OCI-LY3 (cell line): ENCODE results near the gene HRH3.

ENCODE experiments used
- H2AFZ ChIP-seq: fragments of 200-600, 300-600 bp; shearing (Covaris generic); 2 replicates; pipeline ENCODE4 v1.6.0; 2014; ENCODE audit warnings: antibody characterized with exemption, low read depth, low read length
- H3K27ac ChIP-seq: fragments of 200-600, 300-600 bp; sonication (generic); 2 replicates; pipeline ENCODE4 v1.5.1; 2014; ENCODE audit warnings: mild to moderate bottlenecking, low read length, moderate library complexity, mixed read lengths
- H3K27me3 ChIP-seq: fragments of 200-600, 300-600 bp; sonication (generic); 2 replicates; pipeline ENCODE4 v1.6.1; 2014; ENCODE audit warnings: low read depth, low read length, mixed read lengths
- H3K36me3 ChIP-seq: fragments of 200-600, 300-600 bp; sonication (generic); replicated peaks from 2 replicates; pipeline ENCODE3; 2014; ENCODE audit warnings: low read depth, low read length, mixed read lengths
- H3K4me1 ChIP-seq: fragments of 300-600, 200-600 bp; sonication (generic); 2 replicates; pipeline ENCODE4 v1.6.1; 2014; ENCODE audit warnings: low read length, mixed read lengths
- H3K4me2 ChIP-seq: fragments of 200-600, 300-600 bp; sonication (generic); 2 replicates; pipeline ENCODE4 v1.6.1; 2014; ENCODE audit warnings: low read length, mixed read lengths
- H3K4me3 ChIP-seq: fragments of 300-600, 200-600 bp; sonication (generic); 2 replicates; pipeline ENCODE4 v1.5.1; 2014; ENCODE audit warnings: antibody characterized with exemption, mild to moderate bottlenecking, low read length, moderate library complexity
- H3K79me2 ChIP-seq: fragments of 300-600, 200-600 bp; shearing (Covaris generic); 2 replicates; pipeline ENCODE4 v1.6.1; 2014; ENCODE audit warnings: mild to moderate bottlenecking, low read length, mixed read lengths
- H3K9ac ChIP-seq: fragments of 300-600, 200-600 bp; shearing (Covaris generic); 2 replicates; pipeline ENCODE4 v1.6.0; 2014; ENCODE audit warnings: mild to moderate bottlenecking, low read length, moderate library complexity
- H3K9me3 ChIP-seq: fragments of 200-600, 300-600 bp; shearing (Covaris generic); 2 replicates; pipeline ENCODE4 v1.6.1; 2014; ENCODE audit warnings: low read length, mixed read lengths; ENCODE audit not compliant: insufficient read depth
- H4K20me1 ChIP-seq: fragments of 200-600, 300-600 bp; sonication (generic); 2 replicates; pipeline ENCODE4 v1.6.1; 2016; ENCODE audit warnings: low read length, mixed read lengths; ENCODE audit not compliant: insufficient read depth
- EZH2phosphoT487 ChIP-seq: fragments of 200-600 bp; shearing (Covaris generic); IDR thresholded peaks from 2 replicates; pipeline ENCODE4 v1.6.1; 2018; ENCODE audit warnings: antibody characterized with exemption, mixed run types, low read depth
- TF ChIP-seq, protein P1 (sequence below): fragments of 200-600, 300-600 bp; sonication (generic); IDR thresholded peaks from 2 replicates; pipeline ENCODE4 v1.5.1; 2014; ENCODE audit warnings: antibody characterized with exemption, low read length, low read depth

HRH3 gene

DNA sequence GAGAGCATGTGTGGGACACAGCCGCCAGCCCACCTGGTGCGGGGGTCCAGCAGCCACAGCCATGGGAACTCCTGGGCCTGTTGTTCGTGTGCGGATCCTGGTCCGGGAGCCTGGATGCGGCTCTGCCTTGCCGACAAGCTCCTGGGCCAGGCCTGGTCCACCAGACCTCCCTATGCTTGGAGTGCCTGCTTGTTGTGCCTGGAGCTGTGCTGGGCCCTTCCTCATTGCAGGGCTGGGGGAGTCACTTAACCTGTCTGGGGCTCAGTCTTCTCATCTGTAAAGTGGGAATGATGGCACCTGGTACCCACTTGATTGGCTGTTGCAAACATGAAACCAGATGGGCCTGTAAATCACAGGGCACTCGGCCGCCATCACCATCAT, 15.7 kb upstream of the HRH3 start:
- Histone ChIP-seq H3K9ac (no peak overlapping the region), H4K20me1 (peaks cover 13% of the 10 kb centered on the region; the same call in 1 of the 2 replicates)
- TF ChIP-seq, protein P1, sequence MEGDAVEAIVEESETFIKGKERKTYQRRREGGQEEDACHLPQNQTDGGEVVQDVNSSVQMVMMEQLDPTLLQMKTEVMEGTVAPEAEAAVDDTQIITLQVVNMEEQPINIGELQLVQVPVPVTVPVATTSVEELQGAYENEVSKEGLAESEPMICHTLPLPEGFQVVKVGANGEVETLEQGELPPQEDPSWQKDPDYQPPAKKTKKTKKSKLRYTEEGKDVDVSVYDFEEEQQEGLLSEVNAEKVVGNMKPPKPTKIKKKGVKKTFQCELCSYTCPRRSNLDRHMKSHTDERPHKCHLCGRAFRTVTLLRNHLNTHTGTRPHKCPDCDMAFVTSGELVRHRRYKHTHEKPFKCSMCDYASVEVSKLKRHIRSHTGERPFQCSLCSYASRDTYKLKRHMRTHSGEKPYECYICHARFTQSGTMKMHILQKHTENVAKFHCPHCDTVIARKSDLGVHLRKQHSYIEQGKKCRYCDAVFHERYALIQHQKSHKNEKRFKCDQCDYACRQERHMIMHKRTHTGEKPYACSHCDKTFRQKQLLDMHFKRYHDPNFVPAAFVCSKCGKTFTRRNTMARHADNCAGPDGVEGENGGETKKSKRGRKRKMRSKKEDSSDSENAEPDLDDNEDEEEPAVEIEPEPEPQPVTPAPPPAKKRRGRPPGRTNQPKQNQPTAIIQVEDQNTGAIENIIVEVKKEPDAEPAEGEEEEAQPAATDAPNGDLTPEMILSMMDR: no peak
- no peak for TF ChIP-seq EZH2phosphoT487

DNA sequence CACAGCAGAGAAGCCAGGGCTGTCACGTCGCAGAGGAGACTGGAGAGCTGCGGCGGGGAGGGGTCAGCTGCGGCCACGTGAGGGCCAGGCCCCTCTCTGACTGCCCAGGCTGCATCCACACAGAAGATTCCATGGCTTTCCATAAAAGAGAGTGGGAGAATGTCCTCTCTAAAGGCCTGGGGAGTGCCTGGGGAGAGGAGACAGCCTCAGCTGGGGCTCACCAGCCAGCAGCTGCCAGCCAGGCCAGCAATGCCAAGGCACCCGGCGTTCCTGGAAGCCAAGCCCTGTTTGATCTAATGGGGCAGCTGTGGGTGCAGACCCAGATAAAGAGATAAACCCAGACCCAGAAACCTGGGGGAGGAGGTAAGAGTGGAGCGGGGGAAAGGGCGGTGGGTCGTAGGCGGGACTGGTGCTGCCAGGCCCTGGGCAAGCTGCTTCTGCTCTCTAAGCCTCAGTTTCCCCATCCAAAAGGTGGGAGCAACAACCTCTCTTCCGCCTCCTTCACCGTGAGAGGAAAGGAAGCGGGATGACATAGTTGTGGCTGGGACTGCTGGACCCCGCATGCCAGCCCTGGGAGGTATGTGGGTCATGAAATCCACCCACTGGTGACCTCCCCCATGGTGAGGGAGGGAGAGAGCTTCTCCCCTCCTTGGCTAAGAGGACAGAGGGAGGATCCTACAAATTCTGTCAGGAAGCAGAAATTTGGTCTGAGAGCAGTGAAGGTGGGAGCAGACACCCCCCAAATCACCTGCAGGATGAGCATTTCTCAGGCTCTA, 15.1 kb upstream of the HRH3 start:
- H4K20me1 ChIP-seq: peaks cover 8% of the 10 kb centered on the region; the same call in 1 of the 2 replicates
- no peak overlapping the region for H2AFZ ChIP-seq
- peaks cover 14% of the 10 kb centered on the region for H3K79me2 ChIP-seq
- no peak overlapping the region for H3K4me3 ChIP-seq
- no peak overlapping the region for H3K9ac ChIP-seq
- TF ChIP-seq EZH2phosphoT487: no peak
- TF ChIP-seq, protein P1: no peak
- no peaks in the 10 kb centered on the region for H3K27me3 ChIP-seq
- H3K36me3 ChIP-seq: no peaks in the 10 kb centered on the region
- H3K4me2 ChIP-seq: no peak overlapping the region
- H3K4me1 ChIP-seq: peaks cover 10% of the 10 kb centered on the region
- H3K27ac ChIP-seq: no peak overlapping the region
- H3K9me3 ChIP-seq: no peaks in the 10 kb centered on the region

More for the DNA sequence above, 15.7 kb upstream of the HRH3 start:
- Histone ChIP-seq H2AFZ (no peak overlapping the region), H3K4me1 (peaks cover 10% of the 10 kb centered on the region), H3K9me3 (no peaks in the 10 kb centered on the region), H3K4me2 (no peak overlapping the region), H3K36me3 (peaks cover 3% of the 10 kb centered on the region), H3K4me3 (no peak overlapping the region), H3K27ac (no peak overlapping the region), H3K79me2 (peaks cover 20% of the 10 kb centered on the region), H3K27me3 (no peaks in the 10 kb centered on the region)

DNA sequence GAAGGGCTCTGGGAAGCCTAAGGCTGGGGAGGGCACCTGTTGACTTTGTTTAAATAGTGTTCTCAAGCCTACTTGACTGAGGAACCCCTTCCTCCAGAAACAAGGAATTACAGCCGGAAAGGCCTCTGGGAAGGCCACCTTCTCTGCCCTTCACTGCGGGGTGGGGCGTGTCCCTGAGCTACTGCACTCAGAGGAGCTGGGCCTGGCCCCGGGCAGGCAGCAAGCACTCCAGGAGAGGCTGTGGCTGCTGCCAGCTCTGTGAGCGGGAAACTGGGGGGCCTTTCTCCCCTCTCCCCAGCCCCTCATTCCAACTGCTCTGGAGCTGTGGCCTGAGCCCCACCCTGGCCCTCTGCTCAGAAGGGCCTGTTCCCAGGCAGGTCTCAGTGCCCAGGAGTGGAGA, 14.3 kb upstream of the HRH3 start:
- no peak for TF ChIP-seq EZH2phosphoT487
- TF ChIP-seq, protein P1: no peak
- H3K4me2 ChIP-seq: no peak overlapping the region
- H3K27me3 ChIP-seq: no peaks in the 10 kb centered on the region
- peaks cover 8% of the 10 kb centered on the region for H3K4me1 ChIP-seq
- no peaks in the 10 kb centered on the region for H3K9me3 ChIP-seq
- H4K20me1 ChIP-seq: peaks cover 3% of the 10 kb centered on the region; the same call in 1 of the 2 replicates
- no peak overlapping the region for H3K27ac ChIP-seq
- H3K79me2 ChIP-seq: peaks cover 6% of the 10 kb centered on the region
- H3K4me3 ChIP-seq: no peak overlapping the region
- H3K9ac ChIP-seq: no peak overlapping the region
- H2AFZ ChIP-seq: no peak overlapping the region
- no peaks in the 10 kb centered on the region for H3K36me3 ChIP-seq

DNA sequence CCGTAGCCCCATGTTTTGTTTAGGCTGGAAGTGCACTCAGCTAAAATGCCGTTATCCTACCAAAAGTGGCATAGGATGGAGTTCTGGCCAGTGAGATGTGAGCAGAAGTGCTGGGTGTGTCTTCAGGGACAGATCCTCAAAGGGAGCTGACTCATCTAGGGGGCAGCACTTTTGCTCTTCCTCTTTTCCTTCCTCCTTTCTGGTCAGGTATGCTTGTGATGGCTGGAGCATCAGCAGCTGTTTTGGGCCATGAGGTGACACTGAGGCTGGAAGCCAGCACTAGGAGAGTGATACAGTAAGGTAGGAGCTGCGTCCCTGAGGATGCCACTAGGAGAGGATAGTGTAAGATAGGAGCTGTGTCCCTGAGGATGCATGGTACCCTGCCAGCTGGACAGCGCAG, 13.6 kb upstream of the HRH3 start:
- H2AFZ ChIP-seq: no peak overlapping the region
- no peaks in the 10 kb centered on the region for H3K36me3 ChIP-seq
- no peaks in the 10 kb centered on the region for H3K27me3 ChIP-seq
- H3K4me3 ChIP-seq: no peak overlapping the region
- H3K27ac ChIP-seq: no peak overlapping the region
- H4K20me1 ChIP-seq: no peaks in the 10 kb centered on the region
- H3K79me2 ChIP-seq: no peaks in the 10 kb centered on the region; the same call in 1 of the 2 replicates
- H3K4me2 ChIP-seq: no peak overlapping the region
- no peak for TF ChIP-seq EZH2phosphoT487
- TF ChIP-seq, protein P1: no peak
- peaks cover 5% of the 10 kb centered on the region for H3K4me1 ChIP-seq
- H3K9ac ChIP-seq: no peak overlapping the region
- H3K9me3 ChIP-seq: no peaks in the 10 kb centered on the region
